Measurements from ENCODE around the gene MVB12B.

MVB12B gene

DNA sequence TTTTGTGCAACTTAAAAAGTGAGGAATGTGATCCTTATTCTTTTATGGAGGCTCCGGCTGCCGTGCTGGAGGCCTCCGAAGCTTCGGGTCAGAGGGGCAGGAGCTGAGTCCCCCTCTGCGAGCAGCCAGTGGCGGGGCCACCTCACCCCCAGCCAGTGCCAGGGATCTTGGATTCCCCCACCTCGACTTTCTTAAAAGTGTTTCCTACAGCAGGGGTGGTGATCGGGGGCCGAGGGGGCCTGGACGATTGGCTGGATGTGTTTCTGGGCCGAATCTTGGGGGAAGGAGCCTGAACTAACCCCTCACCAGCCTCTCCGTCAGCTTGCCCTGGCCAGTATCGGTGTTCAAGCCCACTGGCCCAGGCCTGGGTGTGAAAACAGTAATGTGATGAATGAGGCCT, 194.9 kb downstream of the MVB12B start:
- no peak for DNase-seq (ENCODE audit: low spot score)

DNA sequence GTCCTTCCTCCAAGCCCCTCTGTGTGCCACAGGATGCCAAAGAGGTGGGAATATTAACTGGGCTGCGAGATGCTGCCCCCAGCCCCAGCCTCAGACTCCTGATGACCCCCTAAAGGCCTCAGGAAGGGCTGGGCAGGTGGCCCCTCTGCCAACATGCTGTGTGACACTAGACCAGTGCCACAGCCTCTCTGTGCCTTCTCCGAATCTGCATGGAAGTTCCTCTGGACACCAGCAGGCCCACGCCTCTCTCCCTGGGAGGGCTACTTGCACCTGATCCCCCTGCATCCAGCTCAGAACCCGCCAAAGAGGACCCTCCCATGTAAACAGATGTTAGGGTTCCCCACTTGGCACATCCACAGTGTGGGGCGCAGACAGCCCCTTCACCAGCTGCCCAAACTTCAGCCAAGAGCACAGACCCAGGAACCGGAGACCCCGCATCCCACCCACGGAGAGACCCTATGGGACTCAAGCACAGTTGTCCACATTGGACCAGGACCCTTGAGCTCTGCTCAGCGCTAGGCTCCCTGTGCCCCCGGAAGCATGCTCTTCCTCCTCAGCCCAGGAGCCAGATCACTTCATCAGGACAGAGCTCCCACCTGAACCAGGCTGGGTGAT, 195.5 kb downstream of the MVB12B start:
- no peak for DNase-seq (ENCODE audit: low spot score)

DNA sequence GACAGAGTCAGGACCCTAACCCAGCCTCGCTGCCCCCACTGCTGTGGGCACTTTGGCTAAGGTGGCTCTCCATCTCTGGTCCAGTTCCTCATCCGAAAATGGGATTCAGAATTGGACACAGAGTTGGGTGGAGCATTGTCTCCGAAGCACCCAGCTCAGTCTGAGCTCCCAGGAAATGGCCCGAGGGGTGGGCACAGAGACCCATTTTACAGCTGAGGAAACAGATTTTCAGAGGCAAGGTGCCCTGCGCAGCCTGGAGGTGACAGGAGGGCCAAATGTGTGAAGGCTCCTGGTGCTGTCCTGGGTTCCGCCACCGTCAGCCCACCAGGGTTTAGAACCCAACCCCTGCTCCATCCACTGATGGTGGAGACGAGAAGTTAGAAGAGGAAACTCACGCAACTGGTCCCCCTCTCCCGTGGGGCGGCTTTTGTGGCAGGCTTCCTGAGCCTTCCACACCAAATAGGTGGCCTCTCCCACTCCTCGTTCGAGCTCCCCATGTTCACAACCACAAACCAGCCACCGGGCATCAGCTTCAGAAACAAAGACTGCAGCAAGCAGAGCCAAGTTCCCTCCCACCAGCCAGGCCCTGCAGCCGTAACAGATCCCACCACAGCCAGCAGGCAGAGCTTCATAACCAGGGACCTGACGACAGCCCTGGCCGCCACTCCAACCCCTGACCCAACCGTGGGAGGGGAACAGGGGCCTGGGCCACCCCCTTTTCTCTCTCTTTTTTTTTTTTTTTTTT, 196.2 kb downstream of the MVB12B start:
- no peak for DNase-seq (ENCODE audit: low spot score)

DNA sequence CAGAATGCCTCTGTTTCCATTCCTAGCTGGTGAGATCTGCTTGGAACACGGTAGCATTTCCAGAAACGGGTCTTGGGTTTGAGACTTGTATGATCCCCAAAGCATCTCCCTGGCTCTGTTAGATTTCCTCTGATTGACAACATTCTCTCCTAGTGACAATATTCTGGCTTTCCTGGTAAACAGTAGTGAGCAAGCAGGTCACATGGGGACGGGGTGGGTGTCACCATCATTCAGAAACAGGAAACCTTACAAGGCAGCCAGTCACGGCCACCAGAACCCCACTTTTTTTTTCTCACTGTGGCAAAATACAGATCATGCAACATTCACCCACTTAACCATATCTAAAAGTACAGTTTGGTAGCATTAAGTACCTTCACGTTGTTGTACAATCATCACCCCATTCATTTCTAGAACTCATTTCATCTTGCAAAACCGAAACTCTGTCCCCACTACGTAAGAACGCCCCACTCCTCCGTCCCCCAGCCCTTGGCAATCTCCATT, 197.0 kb downstream of the MVB12B start:
- no peak for DNase-seq (ENCODE audit: low spot score)

DNA sequence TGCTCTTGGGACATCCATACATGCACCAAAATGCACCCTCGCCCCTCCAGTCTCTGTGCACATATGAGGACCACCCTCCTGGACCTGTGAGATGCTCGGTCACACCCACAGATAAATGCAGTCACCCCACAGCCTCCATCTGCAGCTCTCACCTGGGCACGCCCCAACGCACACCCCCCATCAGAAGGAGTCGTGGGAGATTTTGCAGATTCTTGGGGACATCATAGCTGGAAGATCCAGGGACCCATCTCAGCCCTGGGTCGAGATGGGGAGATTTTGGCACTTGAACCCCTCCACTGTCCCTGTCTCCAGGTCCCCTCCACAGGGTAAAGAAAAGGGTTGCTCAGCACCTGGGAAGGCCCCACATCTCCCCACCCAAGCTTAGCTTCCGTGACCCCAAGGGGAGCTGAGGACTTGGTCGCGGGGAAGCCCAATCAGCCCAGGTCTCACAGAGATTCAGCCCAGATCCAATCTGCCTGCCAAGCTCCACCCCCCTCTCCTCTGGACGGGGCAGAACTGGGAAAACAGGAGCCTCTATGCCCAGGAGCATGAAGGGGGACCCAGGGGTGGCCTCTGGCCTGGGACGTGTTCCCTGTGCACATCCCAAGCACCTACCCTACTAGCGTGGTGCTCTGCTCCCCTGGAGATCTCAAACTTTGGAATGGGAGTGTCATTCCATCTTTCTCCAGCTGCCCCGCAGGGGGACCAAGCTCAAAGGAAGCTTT, 197.9 kb downstream of the MVB12B start:
- no peak for DNase-seq (ENCODE audit: low spot score)

DNA sequence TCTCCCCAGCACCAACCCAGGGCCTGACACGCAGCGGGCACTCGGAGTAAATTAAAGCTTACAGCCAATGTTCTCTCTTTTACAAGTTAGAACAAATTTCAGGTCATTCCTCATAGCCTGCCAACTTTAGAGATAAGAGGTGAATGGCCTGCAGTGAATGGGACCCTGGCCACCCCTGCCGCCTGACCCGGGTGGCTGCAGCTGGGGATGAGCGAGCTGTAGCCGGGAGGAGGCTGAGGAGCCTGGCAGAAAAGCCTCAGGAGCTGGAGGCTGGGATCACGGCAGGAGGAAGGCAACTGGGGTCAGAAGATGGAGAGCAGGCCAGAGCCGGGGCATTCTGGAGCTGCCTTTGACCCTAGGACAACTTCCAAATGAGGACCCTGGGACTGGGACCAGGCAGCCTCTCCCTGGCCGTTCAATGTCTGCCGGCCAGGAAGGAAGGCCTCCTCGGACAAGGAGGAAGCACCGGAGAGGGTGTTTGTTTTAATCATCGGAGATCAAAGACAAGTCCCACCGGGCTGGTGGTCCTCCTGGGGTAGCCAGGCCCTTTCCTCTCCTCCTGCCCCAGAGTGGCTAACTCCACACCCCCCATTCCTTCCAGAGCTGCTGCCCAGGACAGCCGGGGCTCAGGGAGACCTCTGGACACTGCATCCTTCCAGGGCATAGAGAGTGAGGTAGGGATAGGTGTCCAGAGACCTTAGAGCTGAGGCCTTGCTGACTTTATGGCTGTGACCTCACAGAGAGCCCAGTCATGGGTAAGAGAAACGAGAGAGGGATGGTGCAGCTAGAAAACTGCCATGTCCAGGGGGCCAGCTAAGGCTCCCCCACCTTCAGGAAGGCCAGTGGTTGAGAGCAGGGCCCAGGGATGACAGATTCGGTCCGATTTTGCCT, 199.8 kb downstream of the MVB12B start:
- no peak for DNase-seq (ENCODE audit: low spot score)

DNA sequence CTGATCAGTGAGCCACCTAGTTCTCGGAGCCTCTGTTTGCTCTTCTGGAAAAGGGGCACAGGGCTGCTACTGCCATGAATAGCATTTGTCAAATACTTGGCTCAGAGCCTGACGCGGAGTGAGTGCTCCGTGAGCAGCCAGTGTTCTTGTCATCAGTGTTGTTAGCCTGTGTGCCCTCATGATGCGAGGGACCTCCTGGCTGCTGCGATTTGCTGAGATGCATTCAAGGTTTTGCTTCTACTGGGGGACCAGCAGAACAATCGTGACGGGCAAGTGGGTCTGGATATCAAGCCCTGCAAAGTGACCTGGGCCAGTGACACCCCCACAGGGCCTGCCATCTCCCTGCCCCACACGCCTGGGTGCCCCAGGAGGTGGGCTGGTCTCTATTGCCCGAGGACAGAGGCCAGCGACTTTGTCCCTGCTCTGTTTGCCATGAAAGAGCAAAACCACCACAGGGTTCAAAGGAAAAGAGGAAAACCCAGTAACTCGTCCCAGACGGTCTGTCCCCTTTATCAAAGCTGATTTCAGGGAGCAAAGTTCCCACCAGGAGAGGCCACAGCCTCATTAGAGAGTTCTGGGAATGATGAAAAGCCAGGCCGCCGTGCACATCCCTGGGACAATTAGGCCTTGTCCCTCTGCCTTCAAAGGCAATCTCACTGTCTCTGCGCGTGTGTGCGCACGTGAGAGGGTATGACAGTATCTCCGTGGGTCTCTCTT, 200.6 kb downstream of the MVB12B start:
- DNase-seq (ENCODE audit: low spot score) = no peak

DNA sequence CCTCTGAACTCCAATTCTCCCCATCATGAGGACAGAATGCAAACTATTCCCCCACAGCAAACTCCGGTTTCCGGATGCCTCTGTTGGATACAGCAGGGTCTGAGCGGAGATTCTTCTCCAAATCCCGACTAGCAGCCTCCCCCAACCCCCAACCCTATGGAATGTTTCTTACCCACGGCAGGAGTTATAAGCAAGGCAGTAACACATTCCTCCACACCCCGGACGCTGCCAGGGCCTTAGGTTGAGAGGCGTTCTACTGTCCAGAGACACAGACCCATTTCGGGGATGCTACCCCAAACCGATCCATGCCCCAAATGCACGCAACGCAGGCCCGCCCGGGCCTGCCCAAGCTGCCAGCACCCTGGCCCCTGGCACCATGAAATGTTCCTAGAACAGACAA, 201.5 kb downstream of the MVB12B start:
- DNase-seq (ENCODE audit: low spot score) = no peak

DNA sequence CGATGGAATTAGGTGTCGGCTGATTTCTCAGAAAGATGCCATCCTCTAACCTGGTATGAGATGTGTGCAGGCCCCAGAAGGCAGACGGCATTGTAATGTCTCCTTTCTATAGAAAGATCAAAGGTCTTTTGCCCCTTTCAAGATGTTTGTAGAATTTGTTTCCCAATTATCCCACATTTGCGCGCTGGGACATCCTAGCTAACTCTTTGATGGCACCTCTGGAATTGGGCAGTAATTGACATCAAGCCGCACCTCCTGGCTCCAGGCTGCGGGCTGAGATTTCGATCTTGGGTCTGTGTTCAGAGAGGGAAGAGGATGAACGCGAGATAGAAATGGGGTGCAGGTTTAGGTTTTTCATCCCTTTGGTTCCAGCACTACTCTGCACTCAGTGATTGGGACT, 202.3 kb downstream of the MVB12B start:
- no peak for DNase-seq (ENCODE audit: low spot score)

DNA sequence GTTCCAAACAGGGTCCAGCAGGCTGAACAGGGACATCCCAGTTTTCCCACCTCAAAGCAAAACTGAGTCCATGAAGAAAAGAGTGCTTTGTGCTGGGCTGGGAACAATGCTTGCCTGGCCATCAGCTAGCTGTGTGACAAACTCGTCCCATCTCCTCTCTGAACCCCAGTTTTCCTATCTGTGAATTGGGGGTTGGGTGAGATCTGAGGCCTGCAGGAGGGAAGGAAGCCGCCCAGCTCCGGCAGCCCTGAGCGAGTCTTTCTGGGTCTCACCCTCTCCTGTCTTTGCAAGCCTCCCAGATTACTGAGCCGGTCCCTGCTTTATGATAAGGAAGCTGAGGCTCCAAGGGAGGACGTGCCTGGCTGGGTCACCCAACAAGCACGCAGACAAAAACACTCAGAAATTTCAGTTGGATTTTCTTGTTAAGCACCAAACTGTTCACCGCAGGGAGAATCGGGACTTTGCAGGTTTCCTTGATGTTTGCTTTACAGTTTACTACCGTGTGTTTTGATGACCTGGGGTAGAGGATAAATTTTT, 204.5 kb downstream of the MVB12B start:
- no peak for DNase-seq (ENCODE audit: low spot score)

DNA sequence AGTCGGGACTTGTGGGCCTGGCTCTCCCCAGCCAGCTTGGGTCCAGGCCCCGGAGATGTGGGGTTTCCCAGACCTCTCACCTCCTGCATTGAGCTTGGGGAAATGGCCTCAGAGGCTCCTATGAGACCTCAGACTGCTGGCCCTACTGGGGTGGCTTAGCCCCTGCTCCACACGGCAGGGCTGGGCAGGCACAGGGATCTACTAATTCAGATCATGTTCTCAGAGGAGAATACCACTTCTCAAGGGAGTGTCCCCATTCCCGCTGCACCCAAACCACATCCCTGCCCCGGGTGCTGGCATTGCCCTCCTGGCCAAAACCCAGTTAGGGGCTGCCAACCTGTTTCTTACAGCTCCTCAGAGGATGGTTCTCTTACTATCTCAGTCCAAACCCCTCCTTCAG, 205.0 kb downstream of the MVB12B start:
- DNase-seq (ENCODE audit: low spot score) = no peak

DNA sequence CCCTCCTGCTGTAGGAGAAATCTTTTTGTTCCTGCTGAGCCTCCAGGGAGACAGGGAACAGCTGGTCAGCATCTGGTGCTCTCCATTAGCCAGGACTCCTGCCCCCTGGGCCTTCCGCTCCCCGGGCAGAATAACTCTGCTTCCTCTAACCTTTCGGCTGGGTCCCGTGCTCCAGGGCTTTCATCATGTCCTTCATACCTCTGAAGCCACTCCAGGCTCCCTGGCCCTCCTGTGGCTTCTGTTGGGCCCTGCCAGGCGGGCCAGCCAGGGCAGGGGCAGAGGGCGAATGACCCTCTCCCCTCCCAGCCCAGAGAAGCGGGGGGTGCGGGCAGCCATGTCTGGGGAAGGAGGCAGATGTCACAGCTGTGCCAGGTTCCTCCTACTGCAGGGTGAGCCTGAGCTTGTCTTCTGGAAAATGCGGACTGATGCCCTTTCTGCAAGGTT, 205.4 kb downstream of the MVB12B start:
- no peak for DNase-seq (ENCODE audit: low spot score)

DNA sequence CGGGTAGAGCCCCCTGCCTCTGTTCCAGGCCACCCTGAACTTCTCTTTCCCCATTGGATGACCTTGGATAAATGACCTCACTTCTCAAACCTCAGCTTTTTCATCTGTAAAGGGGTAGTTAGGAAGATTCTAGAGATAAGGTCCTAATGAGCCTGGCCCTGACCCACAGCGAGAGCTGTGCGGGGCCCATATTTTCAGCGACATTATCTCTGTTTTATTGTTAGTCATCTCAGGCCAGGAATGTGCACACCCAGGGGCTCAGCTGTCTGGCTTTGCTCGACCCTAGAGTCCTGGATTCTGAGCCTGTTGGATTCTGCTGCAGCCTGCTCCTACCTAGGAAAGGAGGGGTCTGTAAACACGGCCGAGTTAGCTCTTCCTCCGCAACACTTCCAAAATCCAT, 205.9 kb downstream of the MVB12B start:
- DNase-seq (ENCODE audit: low spot score) = no peak

DNA sequence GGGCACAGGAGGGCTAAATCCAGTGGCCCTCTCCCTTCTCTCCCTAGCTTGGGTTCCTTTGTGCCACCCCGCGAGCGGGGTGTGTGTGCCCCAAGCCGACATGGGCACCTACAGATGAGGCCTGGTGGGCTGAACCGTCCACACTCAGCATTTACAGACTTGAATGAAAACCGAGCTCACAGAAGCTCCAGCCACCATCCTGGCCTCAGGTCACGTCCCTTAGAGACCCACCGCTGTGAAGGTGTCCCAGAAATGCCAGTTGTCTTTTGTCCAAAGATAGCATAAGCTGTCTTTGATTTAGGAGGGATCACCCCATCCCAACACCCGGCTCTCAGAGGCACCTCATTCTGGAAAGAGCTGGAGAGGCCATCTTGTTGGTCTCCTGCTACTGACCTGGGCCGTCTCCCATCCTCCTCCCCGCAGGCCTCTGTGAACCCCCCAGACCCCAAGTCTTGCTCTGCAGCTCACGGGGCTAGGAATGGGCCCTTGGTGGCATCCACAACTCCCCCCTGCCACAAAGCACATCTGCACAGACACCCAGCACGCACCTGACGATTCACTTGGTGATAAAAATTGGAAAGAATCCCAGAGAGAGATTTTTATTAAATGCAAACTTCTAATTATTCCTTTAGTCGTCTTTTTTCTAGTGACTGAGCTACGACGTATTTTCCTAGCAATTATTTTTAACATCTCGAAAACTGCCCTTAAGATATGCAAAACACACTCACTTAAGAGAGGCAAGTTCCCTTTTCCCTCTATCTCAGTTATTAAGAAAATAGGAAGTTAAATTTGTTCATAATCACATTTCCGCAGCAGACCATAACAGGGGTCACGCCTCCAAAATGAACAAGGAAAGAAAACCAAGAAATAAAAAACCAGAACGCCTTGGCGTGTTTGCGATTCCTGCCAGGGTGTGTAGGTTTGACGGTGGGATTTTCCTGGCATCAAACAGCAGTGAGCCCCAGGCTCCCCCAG, 206.6 kb downstream of the MVB12B start:
- DNase-seq (ENCODE audit: low spot score) = no peak

DNA sequence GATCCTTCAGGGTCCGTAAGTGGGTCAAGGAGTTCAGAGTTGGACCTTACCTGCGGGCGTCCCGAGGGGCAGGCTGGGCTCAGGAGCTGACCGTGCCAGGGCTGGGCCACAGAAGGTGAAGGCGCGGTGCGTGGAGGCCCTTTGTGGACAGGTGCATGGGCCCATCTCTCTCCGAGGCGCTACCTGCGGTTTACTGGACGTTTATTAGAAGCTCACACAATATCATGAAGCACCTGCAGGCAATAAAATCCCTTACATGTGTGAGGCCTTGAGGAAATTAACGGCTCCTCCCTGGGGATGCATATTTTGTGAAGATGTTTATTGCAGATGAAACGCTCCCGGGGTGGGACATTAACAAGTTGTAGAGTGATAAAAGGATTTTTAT, 207.3 kb downstream of the MVB12B start:
- no peak for DNase-seq (ENCODE audit: low spot score)

DNA sequence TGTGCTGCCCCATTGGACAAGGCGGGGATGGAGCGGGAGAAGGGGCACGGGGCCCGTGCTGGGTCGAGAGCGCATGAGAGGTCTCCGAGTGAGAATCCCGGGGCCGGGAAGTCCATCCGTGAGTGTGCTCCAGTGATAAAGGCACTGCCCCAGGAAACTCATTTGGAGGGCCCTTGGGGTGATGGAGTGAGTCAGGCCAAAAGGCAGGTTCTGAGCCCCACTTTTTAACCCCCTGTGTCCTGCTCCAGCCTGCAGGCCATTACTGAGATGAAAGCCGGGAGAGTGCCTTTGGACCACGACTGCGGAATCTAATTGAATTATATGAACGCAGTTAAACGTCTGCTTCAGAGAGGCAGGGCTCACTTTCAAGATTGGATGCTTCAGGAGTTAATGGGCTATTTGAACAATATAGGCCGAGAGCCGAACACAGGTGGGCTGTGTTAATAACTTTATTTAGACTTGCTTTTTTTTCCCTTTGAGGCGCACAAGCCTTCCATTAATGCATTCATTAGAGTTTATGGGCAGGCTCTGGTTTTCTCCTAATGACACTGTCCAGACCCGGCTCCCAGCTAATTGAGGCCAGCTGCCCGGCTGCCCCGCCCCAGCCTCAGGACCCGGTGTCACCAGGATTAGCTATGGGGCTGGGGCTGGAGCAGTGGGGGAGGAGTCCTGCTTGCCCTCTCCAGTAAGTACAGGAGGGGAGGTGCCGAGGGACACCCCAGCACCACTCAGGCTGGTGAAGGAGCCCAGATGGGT, 208.0 kb downstream of the MVB12B start:
- no peak for DNase-seq (ENCODE audit: low spot score)

DNA sequence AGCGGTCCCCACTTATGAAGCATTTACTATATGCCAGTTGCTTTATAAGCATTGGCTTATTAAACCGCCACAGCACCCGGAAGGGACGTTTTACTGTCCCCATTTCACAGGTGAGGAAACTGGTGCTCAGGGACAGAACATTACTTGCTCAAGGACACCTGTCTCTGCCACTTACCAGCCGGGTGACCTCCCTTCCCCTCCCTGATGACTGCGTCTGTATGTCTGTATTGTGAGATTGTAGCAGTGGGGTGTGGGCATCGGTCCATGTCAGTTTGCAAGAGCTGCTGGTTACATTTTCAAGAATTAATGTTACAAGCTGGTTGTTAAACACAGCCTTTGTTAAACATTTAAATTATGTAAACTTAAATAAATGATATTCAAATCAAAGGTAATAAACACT, 209.5 kb downstream of the MVB12B start:
- no peak for DNase-seq (ENCODE audit: low spot score)

DNA sequence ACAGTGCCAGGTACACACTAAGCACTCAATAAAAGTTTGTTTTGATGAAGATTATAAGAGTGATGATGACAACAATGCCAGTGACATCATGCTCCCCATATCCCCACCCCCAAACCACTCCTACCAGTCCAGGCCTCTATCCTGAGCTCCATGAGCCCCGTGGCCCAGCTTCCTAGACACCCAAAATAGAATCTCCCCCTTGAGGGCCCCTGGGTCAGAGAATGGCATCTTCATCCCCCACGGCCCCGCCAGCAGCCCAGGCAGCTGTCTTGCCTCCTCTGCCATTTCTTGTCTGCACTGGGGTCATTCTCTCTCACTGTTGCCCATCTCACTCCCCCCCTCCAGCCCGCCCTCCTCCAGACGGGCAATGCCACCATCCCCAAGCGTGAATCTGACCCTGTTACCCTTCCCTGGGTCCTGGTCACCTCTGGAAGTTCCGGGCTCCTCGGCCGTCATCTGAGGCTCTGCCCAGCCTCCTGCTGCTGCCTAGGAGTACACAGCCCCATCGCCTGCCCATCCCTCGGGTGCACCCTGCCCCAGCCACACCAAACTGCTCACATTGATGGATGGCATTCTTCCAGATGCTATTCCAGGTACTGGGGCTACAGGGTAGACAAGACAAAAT, 210.3 kb downstream of the MVB12B start:
- DNase-seq (ENCODE audit: low spot score) = no peak

DNA sequence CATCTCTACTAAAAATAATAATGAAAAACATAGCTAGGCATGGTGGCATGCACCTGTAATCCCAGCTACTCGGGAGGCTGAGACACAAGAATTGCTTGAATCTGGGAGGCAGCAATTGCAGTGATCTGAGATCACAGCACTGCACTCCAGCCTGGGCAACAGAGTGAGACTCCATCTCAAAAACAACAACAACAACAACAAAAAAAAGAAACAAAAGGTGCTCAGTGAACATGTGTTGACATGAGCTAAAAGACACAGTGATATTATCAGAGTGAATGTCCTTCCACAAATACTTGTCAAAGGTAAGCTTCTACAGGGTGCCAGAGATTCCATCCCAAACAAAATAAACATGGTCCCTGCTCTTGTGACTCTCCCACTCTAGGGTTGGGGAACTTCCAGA, 211.9 kb downstream of the MVB12B start:
- DNase-seq (ENCODE audit: low spot score) = no peak
